HEK293 (cell line): Measurements from ENCODE around the gene SLFNL1.
A peak's percentile ranks its signal among the peaks of the same experiment; 100 is the strongest.

ENCODE experiments used
- CTCF ChIA-PET: fragments of 350-600 bp; formaldehyde crosslinking; extraction: SDS; loops from one replicate; lab custom pipeline; 2021; ENCODE audit warnings: antibody characterized with exemption; lab: Yijun Ruan, JAX
- POLR2A ChIA-PET: fragments of 300-600 bp; formaldehyde crosslinking; extraction: SDS; loops from one replicate; lab custom pipeline; 2020; ENCODE audit warnings: antibody characterized with exemption, inconsistent platforms; lab: Yijun Ruan, JAX
- H3K27ac ChIP-seq: fragments of 200-500 bp; sonication (Bioruptor generic); 2 replicates; pipeline ENCODE4 v1.5.1; 2014; ENCODE audit warnings: low read depth, low read length, control low read depth, inconsistent platforms; ENCODE audit errors: extremely low read depth
- H3K36me3 ChIP-seq, 2 experiments: fragments of 200-500 bp in 1 of 2; sonication (Bioruptor generic) in 1 of 2; 1 replicate in 1 of 2; 2 replicates in 1 of 2; pipeline ENCODE4 v1.5.1; 2014 to 2017; ENCODE audit warnings: inconsistent platforms in 2 of 2, low read length in 2 of 2; ENCODE audit not compliant: control insufficient read depth in 2 of 2, insufficient read depth in 1 of 2
- H3K4me1 ChIP-seq: fragments of 200-500 bp; sonication (Bioruptor generic); 2 replicates; pipeline ENCODE4 v1.5.1; 2014; ENCODE audit warnings: mild to moderate bottlenecking, low read length, inconsistent platforms; ENCODE audit not compliant: control insufficient read depth, insufficient read depth
- H3K4me3 ChIP-seq: 2 replicates; pipeline ENCODE4 v1.5.1; 2011; ENCODE audit warnings: low read depth, mild to moderate bottlenecking, control low read depth, low read length, moderate library complexity
- H3K9me3 ChIP-seq: fragments of 200-500 bp; sonication (Bioruptor generic); 2 replicates; pipeline ENCODE4 v1.5.1; 2014; ENCODE audit warnings: low read depth, low read length, inconsistent platforms; ENCODE audit not compliant: control insufficient read depth, insufficient read depth
- AEBP2 ChIP-seq: fragments of 450-650 bp; formaldehyde crosslinking; IDR thresholded peaks from 2 replicates; pipeline ENCODE4 v1.5.1; 2016; ENCODE audit warnings: missing biosample characterization, missing genetic modification characterization, borderline replicate concordance
- BCL6B ChIP-seq: fragments of 450-650 bp; formaldehyde crosslinking; IDR thresholded peaks from 2 replicates; pipeline ENCODE4 v1.5.1; 2017; ENCODE audit warnings: missing biosample characterization, missing genetic modification characterization
- GFI1B ChIP-seq: fragments of 450-650 bp; formaldehyde crosslinking; IDR thresholded peaks from 2 replicates; pipeline ENCODE4 v1.5.1; 2016; ENCODE audit warnings: missing biosample characterization, missing genetic modification characterization
- GLIS1 ChIP-seq: fragments of 450-650 bp; formaldehyde crosslinking; IDR thresholded peaks from 2 replicates; pipeline ENCODE4 v1.5.1; 2016; ENCODE audit warnings: missing biosample characterization, missing genetic modification characterization
- GLIS2 ChIP-seq: fragments of 450-650 bp; formaldehyde crosslinking; IDR thresholded peaks from 2 replicates; pipeline ENCODE4 v1.5.1; 2016; ENCODE audit warnings: missing biosample characterization, missing genetic modification characterization
- HOXD13 ChIP-seq: sonication (generic); formaldehyde crosslinking; IDR thresholded peaks from 2 replicates; pipeline ENCODE4 v1.8.0; 2022; ENCODE audit warnings: missing genetic modification reagents, borderline replicate concordance
- KLF17 ChIP-seq: fragments of 450-650 bp; formaldehyde crosslinking; IDR thresholded peaks from 2 replicates; pipeline ENCODE4 v1.5.1; 2016; ENCODE audit warnings: missing biosample characterization, missing genetic modification characterization
- REST ChIP-seq: fragments of 450-650 bp; formaldehyde crosslinking; IDR thresholded peaks from 2 replicates; pipeline ENCODE4 v1.5.1; 2016; ENCODE audit warnings: missing biosample characterization, missing genetic modification characterization
- YY1 ChIP-seq: fragments of 450-650 bp; formaldehyde crosslinking; IDR thresholded peaks from 2 replicates; pipeline ENCODE4 v1.5.1; 2018; ENCODE audit warnings: missing biosample characterization, missing genetic modification characterization
- ZBTB11 ChIP-seq: fragments of 450-650 bp; formaldehyde crosslinking; conservative IDR thresholded peaks from 2 replicates; pipeline ENCODE4 v1.5.1; 2016; ENCODE audit warnings: low read depth, missing biosample characterization, missing genetic modification characterization
- ZBTB17 ChIP-seq: fragments of 450-650 bp; formaldehyde crosslinking; IDR thresholded peaks from 2 replicates; pipeline ENCODE4 v1.5.1; 2016; ENCODE audit warnings: missing biosample characterization, missing genetic modification characterization
- ZNF311 ChIP-seq: fragments of 450-650 bp; formaldehyde crosslinking; IDR thresholded peaks from 2 replicates; pipeline ENCODE4 v1.5.1; 2017; ENCODE audit warnings: missing biosample characterization, missing genetic modification characterization, borderline replicate concordance
- ZNF37A ChIP-seq: fragments of 450-650 bp; IDR thresholded peaks from 2 replicates; pipeline ENCODE4 v1.5.1; 2018; ENCODE audit warnings: missing biosample characterization, missing genetic modification characterization
- ZNF549 ChIP-seq: fragments of 450-650 bp; IDR thresholded peaks from 2 replicates; pipeline ENCODE4 v1.5.1; 2018; ENCODE audit warnings: missing biosample characterization, missing genetic modification characterization, mild to moderate bottlenecking, inconsistent platforms, moderate library complexity
- ZNF626 ChIP-seq: fragments of 450-650 bp; sonication (Bioruptor Pico); formaldehyde crosslinking; IDR thresholded peaks from 2 replicates; pipeline ENCODE4 v1.5.1; 2018; ENCODE audit warnings: missing biosample characterization, missing genetic modification characterization, inconsistent platforms
- ZNF664 ChIP-seq: fragments of 450-650 bp; formaldehyde crosslinking; IDR thresholded peaks from 2 replicates; pipeline ENCODE4 v1.5.1; 2016; ENCODE audit warnings: missing biosample characterization, missing genetic modification characterization
- ZNF837 ChIP-seq: fragments of 450-650 bp; formaldehyde crosslinking; IDR thresholded peaks from 2 replicates; pipeline ENCODE4 v1.5.1; 2016; ENCODE audit warnings: missing biosample characterization, missing genetic modification characterization

The SLFNL1 gene

GRCh38 chr1:40982721-40983120 is 38.8 kb downstream of the SLFNL1 start:
- ChIA-PET POLR2A (no interaction called here), CTCF (interaction anchor here (4.0 kb wide), 1 partner anchor 21 kb away, joined by 16 read pairs; no protein-coding TSS in a partner anchor)
- Histone ChIP-seq H3K4me1 (0 out of 2 replicates have a peak, but pooled peaks cover 4% of the 10 kb centered on the region), H3K36me3 (peaks cover 11 to 67% of the 10 kb centered on the region in 2 experiments), H3K9me3 (no peaks in the 10 kb centered on the region), H3K4me3 (no peak overlapping the region), H3K27ac (no peak overlapping the region)
- TF ChIP-seq YY1 (tag by site-specific recombination) = no peak
- no peak for TF ChIP-seq ZNF37A (tag by site-specific recombination)
- no peak for TF ChIP-seq ZNF664

GRCh38 chr1:40981691-40982448 is 39.7 kb downstream of the SLFNL1 start:
- H3K9me3 ChIP-seq = no peaks in the 10 kb centered on the region
- CTCF ChIA-PET = interaction anchor here (0.6 to 4.0 kb wide), 4 partner anchors 14 to 174 kb away, joined by 3 to 16 read pairs (median 3); no protein-coding TSS in a partner anchor
- no peak overlapping the region for H3K27ac ChIP-seq
- POLR2A ChIA-PET = no interaction called here
- TF ChIP-seq ZNF549 (tag by site-specific recombination) (no peak), ZBTB11 (tag by site-specific recombination) (0 out of 2 replicates have a peak, but pooled peaks have one; percentile 13)
- TF ChIP-seq, all 188 proteins: peak for 1
- H3K36me3 ChIP-seq = peaks cover 9 to 59% of the 10 kb centered on the region in 2 experiments
- H3K4me1 ChIP-seq = 0 out of 2 replicates have a peak, but pooled peaks cover 4% of the 10 kb centered on the region
- H3K4me3 ChIP-seq = no peak overlapping the region

- Histone ChIP-seq H3K27ac (peak overlapping the region; percentile 94), H3K4me3 (peak overlapping the region; percentile 80), H3K36me3 (peaks cover 9 to 46% of the 10 kb centered on the region in 2 experiments), H3K4me1 (0 out of 2 replicates have a peak, but pooled peaks cover 4% of the 10 kb centered on the region), H3K9me3 (no peaks in the 10 kb centered on the region)
- ChIA-PET CTCF (interaction anchor here (0.6 to 1.7 kb wide), 4 partner anchors 12 to 28 kb away, joined by 3 to 6 read pairs (median 4); no protein-coding TSS in a partner anchor), POLR2A (interaction anchor here (0.6 to 2.3 kb wide), 8 partner anchors 9 to 472 kb away, joined by 3 to 30 read pairs (median 6); partner anchors contain the start of genes CITED4 and EXO5)
- TF ChIP-seq ZNF311 = no peak
- TF ChIP-seq GFI1B (tag by site-specific recombination) = no peak
- TF ChIP-seq HOXD13 (CRISPR knock-in tag) = no peak
- no peak for TF ChIP-seq ZNF837 (tag by site-specific recombination)
- TF ChIP-seq AEBP2 (tag by site-specific recombination) = no peak
- no peak for TF ChIP-seq BCL6B
- 0 out of 2 replicates have a peak, but pooled peaks have one; percentile 14 for TF ChIP-seq KLF17 (tag by site-specific recombination)
- TF ChIP-seq GLIS2 (tag by site-specific recombination) = peak; percentile 43
- peak; percentile 50 for TF ChIP-seq ZBTB17 (tag by site-specific recombination)
- TF ChIP-seq GLIS1 (tag by site-specific recombination) = peak; percentile 79
- peak; percentile 74 for TF ChIP-seq REST (tag by site-specific recombination)
- TF ChIP-seq ZNF626 = no peak
Observed at GRCh38 chr1:40980453-40981121, 40.9 kb downstream of the SLFNL1 start.
